ENCODE data around the gene PADI1.

DNA sequence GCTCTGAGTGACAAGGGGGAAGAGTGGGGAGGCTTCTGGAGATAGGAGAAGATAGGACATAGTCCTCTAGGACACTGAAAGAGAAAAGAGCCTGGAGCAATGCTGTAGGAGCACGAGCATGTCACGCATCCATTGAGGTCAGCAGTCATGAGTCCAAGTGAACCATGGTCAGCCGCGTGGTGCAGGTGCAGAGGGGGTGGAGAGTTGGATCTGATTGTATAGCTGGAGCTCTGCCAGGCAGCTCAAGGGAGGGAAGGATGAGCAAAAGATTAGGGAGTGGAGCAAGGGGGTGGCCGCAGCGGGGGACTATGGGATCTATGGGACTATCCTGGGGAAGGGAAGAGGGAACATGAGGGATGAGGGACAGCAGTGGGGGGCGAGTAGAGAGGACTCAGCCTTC lies 14.0 kb downstream of the PADI1 start:
- TF ChIP-seq POLR2A (IDR thresholded peaks at IDR 0.05; ENCODE audit: low read length) (no peak), RAD21 (conservative IDR thresholded peaks at IDR 0.05 in 1 of 2, IDR thresholded peaks at IDR 0.05 in 1 of 2) (no peak), ESRRA (IDR thresholded peaks at IDR 0.05; ENCODE audit: borderline replicate concordance, low read length) (no peak)
- TF ChIP-seq, protein P1, sequence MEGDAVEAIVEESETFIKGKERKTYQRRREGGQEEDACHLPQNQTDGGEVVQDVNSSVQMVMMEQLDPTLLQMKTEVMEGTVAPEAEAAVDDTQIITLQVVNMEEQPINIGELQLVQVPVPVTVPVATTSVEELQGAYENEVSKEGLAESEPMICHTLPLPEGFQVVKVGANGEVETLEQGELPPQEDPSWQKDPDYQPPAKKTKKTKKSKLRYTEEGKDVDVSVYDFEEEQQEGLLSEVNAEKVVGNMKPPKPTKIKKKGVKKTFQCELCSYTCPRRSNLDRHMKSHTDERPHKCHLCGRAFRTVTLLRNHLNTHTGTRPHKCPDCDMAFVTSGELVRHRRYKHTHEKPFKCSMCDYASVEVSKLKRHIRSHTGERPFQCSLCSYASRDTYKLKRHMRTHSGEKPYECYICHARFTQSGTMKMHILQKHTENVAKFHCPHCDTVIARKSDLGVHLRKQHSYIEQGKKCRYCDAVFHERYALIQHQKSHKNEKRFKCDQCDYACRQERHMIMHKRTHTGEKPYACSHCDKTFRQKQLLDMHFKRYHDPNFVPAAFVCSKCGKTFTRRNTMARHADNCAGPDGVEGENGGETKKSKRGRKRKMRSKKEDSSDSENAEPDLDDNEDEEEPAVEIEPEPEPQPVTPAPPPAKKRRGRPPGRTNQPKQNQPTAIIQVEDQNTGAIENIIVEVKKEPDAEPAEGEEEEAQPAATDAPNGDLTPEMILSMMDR (IDR thresholded peaks at IDR 0.05): no peak
